ENCODE results near the gene LGALS9. TPM values are rescaled to one million over a fixed set of nuclear protein-coding genes. Genes with fewer than 3 reads are reported as not detected.
"Not testable (repeated sequence)": the region's sequence is repeated elsewhere in the genome, so short reads cannot be mapped to it uniquely, and the experiment has no call there.

Gene LGALS9
- total RNA-seq, 2 donors from 2014 or later = 6.3 to 21.3 TPM

GRCh38 chr17:27677191-27677590, 46.2 kb downstream of the LGALS9 start:
- no peaks in the 10 kb centered on the region for H3K4me1 ChIP-seq
- H3K27me3 ChIP-seq = no peaks in the 10 kb centered on the region
- no peaks in the 10 kb centered on the region for H3K36me3 ChIP-seq (replicated peaks in 1 of 2; ENCODE audit: insufficient read depth in 1 of 2, low read depth in 2 of 2)
- DNase-seq = no peak
- H3K4me3 ChIP-seq = no peak overlapping the region
- H3K9me3 ChIP-seq = no peaks in the 10 kb centered on the region
- no peak overlapping the region for H3K27ac ChIP-seq
- 66 to 87% methylated on average over 2 of the region's 2 CpGs for whole genome bisulfite sequencing, 2 donors
- TF ChIP-seq POLR2A (IDR thresholded peaks at IDR 0.05) (no peak), CTCF (IDR thresholded peaks at IDR 0.05) (no peak)
- no peak for ATAC-seq
- intact Hi-C loops (cut with DNase I) = no loop called here

GRCh38 chr17:27686322-27686721, 55.3 kb downstream of the LGALS9 start:
- H3K27ac ChIP-seq; H3K27me3 ChIP-seq; H3K4me3 ChIP-seq; H3K36me3 ChIP-seq (replicated peaks in 1 of 2; ENCODE audit: insufficient read depth in 1 of 2, low read depth in 2 of 2); H3K9me3 ChIP-seq; intact Hi-C loops (cut with DNase I); H3K4me1 ChIP-seq; DNase-seq; ATAC-seq: not testable (repeated sequence)
- WGBS, 2 donors = 40 to 45% methylated on average over 3 of the region's 3 CpGs

- TF ChIP-seq POLR2A (IDR thresholded peaks at IDR 0.05) (no peak), CTCF (IDR thresholded peaks at IDR 0.05) (no peak)
- DNase-seq (no peak), ATAC-seq (no peak)
- Histone ChIP-seq H3K4me1 (no peaks in the 10 kb centered on the region), H3K9me3 (peaks cover 0 to 14% (median 0%) of the 10 kb centered on the region in 3 donors), H3K27ac (no peak overlapping the region), H3K36me3 (replicated peaks in 1 of 2; ENCODE audit: insufficient read depth in 1 of 2, low read depth in 2 of 2) (no peaks in the 10 kb centered on the region), H3K4me3 (no peak overlapping the region), H3K27me3 (no peaks in the 10 kb centered on the region)
- intact Hi-C loops (cut with DNase I) = no loop called here
- WGBS, 2 donors = 81 to 91% methylated on average over 1 of the region's 1 CpG
Measured at GRCh38 chr17:27690882-27691281, 59.9 kb downstream of the LGALS9 start.

GRCh38 chr17:27695254-27695814, 64.3 kb downstream of the LGALS9 start:
- ATAC-seq; H3K27ac ChIP-seq; H3K27me3 ChIP-seq; DNase-seq; H3K4me1 ChIP-seq; H3K36me3 ChIP-seq (replicated peaks in 1 of 2; ENCODE audit: insufficient read depth in 1 of 2, low read depth in 2 of 2); H3K4me3 ChIP-seq; intact Hi-C loops (cut with DNase I): not testable (repeated sequence)
- WGBS, 2 donors = 45 to 57% methylated on average over 2 of the region's 2 CpGs
- H3K9me3 ChIP-seq = peaks cover 0 to 16% (median 0%) of the 10 kb centered on the region in 3 donors

Small RNAs within 50 kb of the gene (small RNA-seq; reads per million reads assigned to genes)
- gene AC015688.1 = not detected
- not detected for gene AC015688.2
- gene AC015688.5 = not detected
- gene CPDP1 = not detected

Other genes with a start within 250 kb of the LGALS9 start
- gene KSR1, start 174.7 kb upstream of the LGALS9 start, total RNA-seq = 100 to 1,000 TPM in 1 of 2 donors, 10 to 100 TPM in 1; 99.9 to 142 TPM
- under 1 TPM; 0.26 to 0.33 TPM for gene NOS2, start 169.3 kb downstream of the LGALS9 start, total RNA-seq

All from body of pancreas (tissue), 4 donors.